ENCODE results near the gene USP11. TPM values are rescaled to one million over a fixed set of nuclear protein-coding genes. Genes with fewer than 3 reads are reported as not detected.
"Not testable (repeated sequence)": the region's sequence is repeated elsewhere in the genome, so short reads cannot be mapped to it uniquely, and the experiment has no call there.

The USP11 gene
- total RNA-seq, 3 donors from 2014 or later: 23.9 to 51.6 (median 27.7) TPM

DNA sequence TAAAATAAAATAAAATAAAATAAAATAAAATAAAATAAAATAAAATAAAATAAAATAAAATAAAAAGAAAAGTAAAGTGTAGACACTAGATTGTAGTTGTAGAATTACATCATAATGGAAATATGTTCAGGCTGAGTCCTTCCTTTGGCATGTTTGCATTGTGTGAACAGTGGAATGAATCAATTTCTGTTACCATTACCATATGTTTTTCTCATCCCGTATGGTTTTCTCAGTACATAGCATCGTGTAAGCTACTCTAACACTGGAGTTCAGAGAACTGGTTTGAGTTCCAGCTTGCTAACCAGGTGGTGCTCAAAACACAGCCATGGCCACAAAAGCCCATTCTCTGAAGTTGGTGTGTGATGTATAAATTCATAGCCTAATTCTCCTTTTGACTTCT is 45.9 kb downstream of the USP11 start:
- DNase-seq: no peak
- intact Hi-C loops (cut with DNase I, micrococcal nuclease): no loop called here
- no peak overlapping the region for H3K4me3 ChIP-seq

DNA sequence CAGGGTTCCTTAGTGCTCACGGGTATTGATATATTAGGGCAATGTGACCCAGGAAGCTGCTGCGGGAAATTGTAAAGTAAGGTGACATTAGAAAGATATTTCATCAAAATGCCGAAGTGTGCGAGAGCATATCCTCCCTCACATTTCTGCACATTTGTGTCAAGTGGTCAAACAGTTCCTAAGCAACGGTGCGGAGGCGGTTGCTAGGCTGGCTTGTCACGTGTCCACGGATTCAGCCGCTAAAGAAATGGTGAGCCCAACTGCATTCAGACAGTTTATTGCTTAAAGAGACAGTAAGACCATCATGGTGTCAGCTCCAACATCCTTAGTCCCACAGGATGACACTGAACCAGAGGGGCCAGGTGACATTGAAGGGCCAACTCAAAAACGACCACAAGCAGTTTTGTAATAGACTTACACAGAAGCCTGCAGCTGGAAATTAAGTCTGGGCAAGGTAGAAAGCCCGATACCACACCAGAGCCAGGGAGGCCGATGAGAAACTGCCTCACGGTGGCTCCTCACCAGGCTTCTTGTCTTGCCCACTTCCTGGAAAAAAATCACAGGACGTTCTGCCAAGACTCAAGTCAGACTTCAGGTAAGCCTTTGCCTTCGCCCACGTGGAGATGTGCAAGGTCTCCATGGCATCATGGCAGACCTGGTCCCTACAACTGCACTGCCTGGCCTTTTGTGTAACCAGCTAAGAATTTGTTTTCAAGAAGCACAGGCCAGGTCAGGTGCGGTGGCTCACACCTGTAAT is 50.4 kb downstream of the USP11 start:
- Histone ChIP-seq H3K36me3 (ENCODE audit: low read depth) (no peaks in the 10 kb centered on the region), H3K4me3 (no peak overlapping the region), H3K9me3 (no peaks in the 10 kb centered on the region), H3K4me1 (ENCODE audit: low read depth) (no peaks in the 10 kb centered on the region)
- intact Hi-C loops (cut with DNase I, micrococcal nuclease): no loop called here
- TF ChIP-seq CTCF (IDR thresholded peaks at IDR 0.05): no peak
- DNase-seq (peak in 1 of 3 donors; percentile 1), ATAC-seq (no peak)

More for the DNA sequence above, 45.9 kb downstream of the USP11 start:
- H3K4me1 ChIP-seq (ENCODE audit: low read depth): no peaks in the 10 kb centered on the region
- no peak for TF ChIP-seq CTCF (IDR thresholded peaks at IDR 0.05)
- no peak for ATAC-seq
- no peaks in the 10 kb centered on the region for H3K9me3 ChIP-seq
- no peaks in the 10 kb centered on the region for H3K36me3 ChIP-seq (ENCODE audit: low read depth)

- H3K4me3 ChIP-seq; DNase-seq; intact Hi-C loops (cut with DNase I, micrococcal nuclease); H3K9me3 ChIP-seq; H3K36me3 ChIP-seq (ENCODE audit: low read depth); H3K4me1 ChIP-seq (ENCODE audit: low read depth); ATAC-seq: not testable (repeated sequence)
Measured at GRCh38 chrX:47284616-47285015, 51.8 kb downstream of the USP11 start.

- TF ChIP-seq CTCF (IDR thresholded peaks at IDR 0.05): no peak
- H3K9me3 ChIP-seq: no peaks in the 10 kb centered on the region
- intact Hi-C loops (cut with DNase I, micrococcal nuclease): no loop called here
- no peaks in the 10 kb centered on the region for H3K4me1 ChIP-seq (ENCODE audit: low read depth)
- H3K36me3 ChIP-seq (ENCODE audit: low read depth): no peaks in the 10 kb centered on the region
- no peak for ATAC-seq
- no peak overlapping the region for H3K4me3 ChIP-seq
- no peak for DNase-seq
Measured at GRCh38 chrX:47285836-47286320, 53.1 kb downstream of the USP11 start.

DNA sequence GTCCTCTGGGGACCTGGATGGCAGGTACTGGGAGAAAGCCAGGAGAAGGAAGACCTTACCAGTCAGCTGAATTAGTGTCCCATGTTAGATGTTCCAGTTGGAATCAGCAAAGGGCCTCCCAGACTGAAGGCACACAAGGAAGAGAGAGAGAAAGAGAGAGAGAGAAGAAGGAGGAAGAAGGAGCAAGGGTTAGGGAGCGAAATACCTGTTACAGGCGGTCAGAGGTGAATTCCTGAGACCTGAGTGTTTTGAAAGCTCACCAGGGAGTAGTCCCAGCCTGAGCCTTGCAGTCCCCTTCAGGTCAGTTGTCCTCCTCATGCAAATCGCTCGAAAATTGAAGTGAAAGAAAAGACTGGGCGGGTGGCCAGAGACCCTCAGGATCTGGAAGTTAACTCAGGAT is 60.3 kb downstream of the USP11 start:
- Histone ChIP-seq H3K36me3 (ENCODE audit: low read depth) (no peaks in the 10 kb centered on the region), H3K4me1 (ENCODE audit: low read depth) (no peaks in the 10 kb centered on the region), H3K4me3 (no peak overlapping the region), H3K9me3 (no peaks in the 10 kb centered on the region)
- no peak for DNase-seq
- no peak for TF ChIP-seq CTCF (IDR thresholded peaks at IDR 0.05)
- no peak for ATAC-seq
- intact Hi-C loops (cut with DNase I, micrococcal nuclease): no loop called here

- H3K4me1 ChIP-seq (ENCODE audit: low read depth): no peaks in the 10 kb centered on the region
- intact Hi-C loops (cut with DNase I, micrococcal nuclease): no loop called here
- no peaks in the 10 kb centered on the region for H3K36me3 ChIP-seq (ENCODE audit: low read depth)
- ATAC-seq (no peak), DNase-seq (no peak)
- no peaks in the 10 kb centered on the region for H3K9me3 ChIP-seq
- H3K4me3 ChIP-seq: no peak overlapping the region
- no peak for TF ChIP-seq CTCF (IDR thresholded peaks at IDR 0.05)
Measured at GRCh38 chrX:47296766-47297365, 64.1 kb downstream of the USP11 start.

Measured in mucosa of descending colon (tissue), 3 donors.